ENCODE results near the gene BCL2.

Gene BCL2

GRCh38 chr18:63181706-63182309 lies 137.8 kb downstream of the BCL2 start:
- no peak for DNase-seq (ENCODE audit: low read depth in 2 of 2)

- DNase-seq (ENCODE audit: low read depth in 2 of 2), result no peak
These were observed 138.6 kb downstream of the BCL2 start for GRCh38 chr18:63180971-63181376.

- DNase-seq (ENCODE audit: low read depth in 2 of 2), result no peak
These were observed 139.2 kb downstream of the BCL2 start for GRCh38 chr18:63180321-63180720.

- no peak for DNase-seq (ENCODE audit: low read depth in 2 of 2)
These were observed 140.1 kb downstream of the BCL2 start for GRCh38 chr18:63179422-63179821.

- no peak for DNase-seq (ENCODE audit: low read depth in 2 of 2)
These were observed 140.6 kb downstream of the BCL2 start for GRCh38 chr18:63178971-63179370.

- no peak for DNase-seq (ENCODE audit: low read depth in 2 of 2)
These were observed 141.4 kb downstream of the BCL2 start for GRCh38 chr18:63177919-63178821.

- no peak for DNase-seq (ENCODE audit: low read depth in 2 of 2)
These were observed 142.3 kb downstream of the BCL2 start for GRCh38 chr18:63177259-63177658.

- DNase-seq (ENCODE audit: low read depth in 2 of 2), result no peak
These were observed 144.3 kb downstream of the BCL2 start for GRCh38 chr18:63175264-63175663.

- no peak for DNase-seq (ENCODE audit: low read depth in 2 of 2)
These were observed 145.6 kb downstream of the BCL2 start for GRCh38 chr18:63173983-63174382.

- no peak for DNase-seq (ENCODE audit: low read depth in 2 of 2)
These were observed 149.7 kb downstream of the BCL2 start for GRCh38 chr18:63169853-63170252.

GRCh38 chr18:63168287-63168686 lies 151.3 kb downstream of the BCL2 start:
- no peak for DNase-seq (ENCODE audit: low read depth in 2 of 2)

GRCh38 chr18:63166142-63166541 lies 153.4 kb downstream of the BCL2 start:
- no peak for DNase-seq (ENCODE audit: low read depth in 2 of 2)

- no peak for DNase-seq (ENCODE audit: low read depth in 2 of 2)
These were observed 155.2 kb downstream of the BCL2 start for GRCh38 chr18:63164396-63164795.

GRCh38 chr18:63162271-63163014 lies 157.1 kb downstream of the BCL2 start:
- DNase-seq (ENCODE audit: low read depth in 2 of 2), result no peak

- peak; percentile 59 to 82 for DNase-seq (ENCODE audit: low read depth in 2 of 2)
These were observed 157.8 kb downstream of the BCL2 start for GRCh38 chr18:63161761-63162195.

- DNase-seq (ENCODE audit: low read depth in 2 of 2), result peak in 1 of 2 donors; percentile 38
These were observed 158.4 kb downstream of the BCL2 start for GRCh38 chr18:63161032-63161760.

- no peak for DNase-seq (ENCODE audit: low read depth in 2 of 2)
These were observed 159.2 kb downstream of the BCL2 start for GRCh38 chr18:63160172-63160995.

GRCh38 chr18:63159590-63159989 lies 160.0 kb downstream of the BCL2 start:
- DNase-seq (ENCODE audit: low read depth in 2 of 2), result no peak

GRCh38 chr18:63158676-63159291 lies 160.8 kb downstream of the BCL2 start:
- DNase-seq (ENCODE audit: low read depth in 2 of 2), result no peak

GRCh38 chr18:63158012-63158631 lies 161.4 kb downstream of the BCL2 start:
- no peak for DNase-seq (ENCODE audit: low read depth in 2 of 2)

All from activated CD8-positive, alpha-beta memory T cell treated with anti-CD3 and anti-CD28 coated beads for 4 hours (primary cell).